AG09319 (cell line): Measurements from ENCODE around the gene TRAPPC12.

ENCODE experiments used
- DNase-seq: peaks from one replicate; pipeline ENCODE4 v3.0.0-alpha.2; 2010; ENCODE audit warnings: low read depth; ENCODE audit errors: extremely low read depth
- CTCF ChIP-seq: IDR thresholded peaks from 2 replicates; pipeline ENCODE4 v1.5.1; 2011; ENCODE audit warnings: low read depth, mild to moderate bottlenecking, inconsistent platforms, low read length, moderate library complexity

The TRAPPC12 gene

GRCh38 chr2:3379647-3380534 is at the start of gene TRAPPC12:
TSS of gene TRAPPC12 (plus strand) at chr2:3379694. CDS start at chr2:3387624, 7,930 bp downstream.
- DNase-seq: peak; percentile 40
- TF ChIP-seq CTCF: peak; percentile 60

GRCh38 chr2:3332133-3332532 is 47.4 kb upstream of the TRAPPC12 start:
- no peak for TF ChIP-seq CTCF
- DNase-seq: no peak

DNA sequence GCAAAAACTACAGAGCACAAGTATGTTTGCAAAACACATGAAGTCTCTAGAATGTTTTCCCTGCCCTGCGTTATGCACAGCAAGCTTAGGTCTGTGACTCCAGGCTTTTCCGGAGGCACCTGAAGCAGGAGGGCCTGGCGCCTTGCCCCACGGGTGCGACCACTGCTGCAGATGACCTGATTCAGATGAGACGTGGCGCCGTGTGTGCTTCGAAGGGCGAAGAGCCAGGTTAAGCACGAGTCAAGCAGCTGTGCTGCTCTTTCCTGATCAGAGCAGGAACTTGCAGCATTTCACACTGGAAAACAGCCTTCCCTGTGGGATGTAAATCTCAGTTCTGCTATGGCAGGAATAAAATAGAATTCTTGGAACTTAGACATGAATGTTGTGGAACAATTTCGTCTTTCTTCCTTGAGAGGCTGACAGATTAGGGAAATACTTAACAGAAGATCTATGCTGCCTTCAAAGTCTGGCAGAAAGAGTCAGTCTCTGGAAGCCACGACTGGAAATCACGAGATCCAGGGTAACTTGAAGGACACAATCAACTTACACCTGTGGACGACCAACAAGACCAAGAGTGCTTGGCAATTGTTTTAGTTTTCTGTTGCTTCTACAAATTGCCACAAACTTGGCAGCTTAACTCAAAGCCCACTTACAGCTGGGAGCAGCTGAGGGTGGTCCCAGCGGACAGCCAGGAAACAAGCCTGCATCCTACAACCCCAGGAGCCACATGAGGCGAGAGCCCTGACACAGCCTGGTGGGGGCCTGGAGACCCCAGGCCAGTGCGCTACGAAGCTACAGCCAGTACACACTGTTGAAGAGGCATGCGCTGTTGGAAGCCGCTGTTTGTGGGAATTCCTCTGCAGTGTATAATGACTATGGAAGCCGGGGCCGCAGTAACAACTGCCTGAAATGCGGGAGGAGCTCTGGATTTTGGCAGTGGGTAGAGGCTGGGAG is 44.8 kb upstream of the TRAPPC12 start:
- no peak for TF ChIP-seq CTCF
- no peak for DNase-seq

GRCh38 chr2:3336844-3337243 is 42.6 kb upstream of the TRAPPC12 start:
- DNase-seq: no peak

DNA sequence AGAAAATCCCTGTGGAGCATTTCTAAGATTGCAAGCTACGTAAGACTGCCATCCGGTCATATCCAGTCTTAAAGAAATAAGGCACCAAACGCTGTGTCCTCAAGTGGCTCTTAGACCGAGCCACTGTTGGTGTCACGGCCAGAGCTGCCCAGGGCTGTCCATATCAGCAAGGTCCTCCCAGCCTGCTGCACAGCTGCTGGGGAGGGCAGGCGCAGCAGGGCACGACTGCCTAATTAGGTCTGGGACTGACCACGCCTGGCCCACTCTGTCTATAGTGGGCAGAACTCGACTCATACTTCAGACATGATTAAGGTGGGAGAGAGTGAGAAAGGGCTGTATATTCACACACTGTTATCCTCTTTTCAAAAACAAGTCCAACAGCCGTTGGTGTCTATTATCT is 41.2 kb upstream of the TRAPPC12 start:
- no peak for TF ChIP-seq CTCF
- no peak for DNase-seq

More at GRCh38 chr2:3336844-3337243, 42.6 kb upstream of the TRAPPC12 start:
- no peak for TF ChIP-seq CTCF

DNA sequence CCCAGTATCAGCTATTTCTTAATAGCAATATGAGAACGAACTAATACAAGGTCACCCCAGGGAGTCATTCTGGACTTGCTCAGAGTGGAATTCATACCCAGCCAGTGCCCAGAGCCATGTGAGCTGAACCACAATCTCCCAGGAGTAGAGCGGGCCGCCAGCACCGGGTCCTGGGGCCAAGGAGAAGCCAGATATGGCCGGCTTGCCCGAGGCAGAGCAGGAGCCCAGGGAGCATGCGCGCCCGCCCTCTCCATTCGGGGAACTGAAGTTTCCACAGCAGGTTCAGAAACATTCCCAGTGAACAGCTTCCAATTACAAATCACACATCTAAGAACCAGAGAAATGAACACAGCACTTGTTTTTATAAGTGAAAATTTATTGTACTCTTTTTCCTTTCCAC is 39.4 kb upstream of the TRAPPC12 start:
- no peak for TF ChIP-seq CTCF

More for the DNA sequence above, 39.4 kb upstream of the TRAPPC12 start:
- DNase-seq: no peak
